GM18511 (cell line): ENCODE measurements around the gene ASTN2.
"Not testable (repeated sequence)": the region's sequence is repeated elsewhere in the genome, so short reads cannot be mapped to it uniquely, and the experiment has no call there.

Source experiments
- ATAC-seq: cut with Tn5 transposase; IDR thresholded peaks from one replicate; pipeline ENCODE4 v1.9.1; 2021; ENCODE audit warnings: mild to moderate bottlenecking, moderate library complexity; ENCODE audit not compliant: unreplicated experiment

ASTN2 gene

GRCh38 chr9:116717150-116717549, 697.7 kb downstream of the ASTN2 start:
- no peak for ATAC-seq

GRCh38 chr9:116716438-116716837, 698.4 kb downstream of the ASTN2 start:
- ATAC-seq = no peak

GRCh38 chr9:116715751-116716150, 699.1 kb downstream of the ASTN2 start:
- no peak for ATAC-seq

GRCh38 chr9:116713271-116713670, 701.6 kb downstream of the ASTN2 start:
- no peak for ATAC-seq

- no peak for ATAC-seq
Measured at GRCh38 chr9:116712781-116713180, 702.1 kb downstream of the ASTN2 start.

- no peak for ATAC-seq
Measured at GRCh38 chr9:116706310-116707290, 708.3 kb downstream of the ASTN2 start.

- ATAC-seq = no peak
Measured at GRCh38 chr9:116705531-116705930, 709.3 kb downstream of the ASTN2 start.

- no peak for ATAC-seq
Measured at GRCh38 chr9:116704470-116704869, 710.4 kb downstream of the ASTN2 start.

GRCh38 chr9:116703634-116704033, 711.2 kb downstream of the ASTN2 start:
- no peak for ATAC-seq

GRCh38 chr9:116701940-116702642, 712.8 kb downstream of the ASTN2 start:
- ATAC-seq = no peak

GRCh38 chr9:116700882-116701865, 713.7 kb downstream of the ASTN2 start:
- ATAC-seq = no peak

GRCh38 chr9:116700279-116700678, 714.6 kb downstream of the ASTN2 start:
- no peak for ATAC-seq

- ATAC-seq = no peak
Measured at GRCh38 chr9:116697887-116698286, 717.0 kb downstream of the ASTN2 start.

GRCh38 chr9:116697362-116697761, 717.5 kb downstream of the ASTN2 start:
- no peak for ATAC-seq

GRCh38 chr9:116695438-116695837, 719.4 kb downstream of the ASTN2 start:
- no peak for ATAC-seq

GRCh38 chr9:116694785-116695291, 720.0 kb downstream of the ASTN2 start:
- ATAC-seq = no peak

- no peak for ATAC-seq
Measured at GRCh38 chr9:116693233-116693731, 721.6 kb downstream of the ASTN2 start.

- ATAC-seq = no peak
Measured at GRCh38 chr9:116692616-116693015, 722.2 kb downstream of the ASTN2 start.

GRCh38 chr9:116691607-116692006, 723.2 kb downstream of the ASTN2 start:
- no peak for ATAC-seq

GRCh38 chr9:116690805-116691204, 724.1 kb downstream of the ASTN2 start:
- not testable (repeated sequence) for ATAC-seq
